Heart left ventricle (tissue), 13 donors: ENCODE data around the gene ZNF487.

ENCODE experiments used
- POLR2A ChIP-seq, 2 donors: fragments of 450-650 bp; IDR thresholded peaks; one replicate each; pipeline ENCODE4 v1.6.1; 2017; ENCODE audit warnings: antibody characterized with exemption in 2 of 2, mild to moderate bottlenecking in 2 of 2, moderate library complexity in 2 of 2
- TF ChIP-seq, protein P1 (sequence below), 12 donors: fragments of 200-600 bp; sonication (generic) in 4 of 12; IDR thresholded peaks; one replicate each; pipeline versions ENCODE4 v1.5.0 to v1.8.0; 2018 to 2022; ENCODE audit warnings: antibody characterized with exemption in 12 of 12, mild to moderate bottlenecking in 5 of 12
- donor health status: ischemic (EF 13 %, LVEDD 7.1; RV severe dilation, severe dysfunction).
- donor health status: DM: no; HTN: yes; CAD: no.
- donor health status: DM: no; HTN: no; CAD: no.
- donor health status: ischemic (EF 25% LVEDD 6.9; RV normal size, moderate dysfunction).
- donor health status: ischemic (EF 25% LVEDD 5.7; RV mildly dilated, moderate dysfunction).
- donor health status: ischemic (EF 35%, LVEDD 5.7; RV mildly dilated, moderate dysfunction).
- donor health status: nonischemic (EF 11% LVEDD 7.7; RV severe dilation, severe dysfunction).
- donor health status: DM: yes; HTN: yes; CAD: no.
- donor health status: PGD.
- donor health status: ischemic (EF 29% LVEDD 5.4; RV normal size, mild dysfunction).
- donor health status: nonischemic (EF 23%, LVEDD 6.1; RV moderate dilation, normal function).

DNA sequence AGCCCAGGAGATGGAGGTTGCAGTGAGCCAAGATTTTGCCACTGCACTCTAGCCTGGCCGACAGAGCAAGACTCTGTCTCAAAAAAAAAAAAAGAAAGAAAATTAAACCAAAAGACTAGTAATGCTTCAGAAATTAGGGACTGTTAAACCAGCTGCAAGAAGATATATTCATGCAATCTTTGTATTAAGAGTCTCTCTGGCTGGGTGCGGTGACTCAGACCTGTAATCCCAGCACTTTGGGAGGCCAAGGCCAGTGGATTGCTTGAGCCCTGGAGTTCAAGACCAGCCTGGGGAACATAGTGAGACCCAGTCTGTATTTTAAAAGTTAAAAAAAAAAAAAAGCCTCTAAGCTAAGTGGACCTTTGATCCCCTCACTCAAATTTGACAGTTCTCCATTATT, 25.4 kb upstream of the ZNF487 start:
- no peak for TF ChIP-seq POLR2A (IDR thresholded peaks at IDR 0.05)
- TF ChIP-seq, protein P1, sequence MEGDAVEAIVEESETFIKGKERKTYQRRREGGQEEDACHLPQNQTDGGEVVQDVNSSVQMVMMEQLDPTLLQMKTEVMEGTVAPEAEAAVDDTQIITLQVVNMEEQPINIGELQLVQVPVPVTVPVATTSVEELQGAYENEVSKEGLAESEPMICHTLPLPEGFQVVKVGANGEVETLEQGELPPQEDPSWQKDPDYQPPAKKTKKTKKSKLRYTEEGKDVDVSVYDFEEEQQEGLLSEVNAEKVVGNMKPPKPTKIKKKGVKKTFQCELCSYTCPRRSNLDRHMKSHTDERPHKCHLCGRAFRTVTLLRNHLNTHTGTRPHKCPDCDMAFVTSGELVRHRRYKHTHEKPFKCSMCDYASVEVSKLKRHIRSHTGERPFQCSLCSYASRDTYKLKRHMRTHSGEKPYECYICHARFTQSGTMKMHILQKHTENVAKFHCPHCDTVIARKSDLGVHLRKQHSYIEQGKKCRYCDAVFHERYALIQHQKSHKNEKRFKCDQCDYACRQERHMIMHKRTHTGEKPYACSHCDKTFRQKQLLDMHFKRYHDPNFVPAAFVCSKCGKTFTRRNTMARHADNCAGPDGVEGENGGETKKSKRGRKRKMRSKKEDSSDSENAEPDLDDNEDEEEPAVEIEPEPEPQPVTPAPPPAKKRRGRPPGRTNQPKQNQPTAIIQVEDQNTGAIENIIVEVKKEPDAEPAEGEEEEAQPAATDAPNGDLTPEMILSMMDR (IDR thresholded peaks at IDR 0.05), result no peak
